ENCODE measurements around the gene FRYL. TPM values are rescaled to one million over a fixed set of nuclear protein-coding genes. Genes with fewer than 3 reads are reported as not detected.

The FRYL gene
- total RNA-seq, 1 donor from 2014 or later = 30.8 TPM

DNA sequence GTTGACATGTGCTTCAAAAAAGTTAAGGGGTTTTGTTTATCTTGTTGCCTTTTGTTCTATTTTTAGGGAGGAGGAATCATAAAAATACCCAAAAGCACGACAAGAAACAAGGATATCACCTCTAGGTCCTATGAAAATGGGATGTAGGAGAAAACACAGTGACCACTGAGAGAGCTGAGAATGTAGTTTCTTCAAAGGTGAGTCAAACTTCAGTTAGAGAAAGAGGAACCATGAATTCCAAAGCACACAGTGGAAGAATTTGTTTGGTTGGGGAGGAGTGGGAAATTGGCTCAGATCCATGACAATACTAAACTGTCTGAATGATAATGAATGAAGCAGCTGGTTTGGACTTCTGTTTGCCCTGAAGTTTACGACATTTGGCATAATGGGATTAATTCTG is 19.1 kb upstream of the FRYL start:
- no peak overlapping the region for H3K27ac Mint-ChIP-seq (ENCODE audit: unreplicated experiment)
- H3K9me3 Mint-ChIP-seq (ENCODE audit: low read depth) = no peaks in the 10 kb centered on the region
- H3K4me1 Mint-ChIP-seq (ENCODE audit: low read depth) = peaks cover 22% of the 10 kb centered on the region
- no peak for DNase-seq (ENCODE audit: low spot score)
- TF ChIP-seq CTCF (IDR thresholded peaks at IDR 0.05) = no peak
- H3K4me3 Mint-ChIP-seq (ENCODE audit: unreplicated experiment) = no peak overlapping the region
- no peaks in the 10 kb centered on the region for H3K27me3 Mint-ChIP-seq (ENCODE audit: low read depth)
- H3K36me3 Mint-ChIP-seq (ENCODE audit: low read depth) = no peaks in the 10 kb centered on the region

GRCh38 chr4:48798117-48798516 is 18.0 kb upstream of the FRYL start:
- Mint-ChIP-seq H3K4me3 (ENCODE audit: unreplicated experiment) (no peak overlapping the region), H3K36me3 (ENCODE audit: low read depth) (no peaks in the 10 kb centered on the region), H3K4me1 (ENCODE audit: low read depth) (peaks cover 22% of the 10 kb centered on the region), H3K27me3 (ENCODE audit: low read depth) (no peaks in the 10 kb centered on the region), H3K27ac (ENCODE audit: unreplicated experiment) (no peak overlapping the region), H3K9me3 (ENCODE audit: low read depth) (no peaks in the 10 kb centered on the region)
- no peak for DNase-seq (ENCODE audit: low spot score)
- TF ChIP-seq CTCF (IDR thresholded peaks at IDR 0.05) = no peak

GRCh38 chr4:48796927-48797679 is 17.0 kb upstream of the FRYL start:
- H3K4me1 Mint-ChIP-seq (ENCODE audit: low read depth) = peaks cover 25% of the 10 kb centered on the region
- no peak for DNase-seq (ENCODE audit: low spot score)
- H3K27me3 Mint-ChIP-seq (ENCODE audit: low read depth) = no peaks in the 10 kb centered on the region
- H3K36me3 Mint-ChIP-seq (ENCODE audit: low read depth) = no peaks in the 10 kb centered on the region
- TF ChIP-seq CTCF (IDR thresholded peaks at IDR 0.05) = no peak
- H3K4me3 Mint-ChIP-seq (ENCODE audit: unreplicated experiment) = no peak overlapping the region
- H3K9me3 Mint-ChIP-seq (ENCODE audit: low read depth) = no peaks in the 10 kb centered on the region
- no peak overlapping the region for H3K27ac Mint-ChIP-seq (ENCODE audit: unreplicated experiment)

- Mint-ChIP-seq H3K9me3 (ENCODE audit: low read depth) (no peaks in the 10 kb centered on the region), H3K36me3 (ENCODE audit: low read depth) (no peaks in the 10 kb centered on the region), H3K4me3 (ENCODE audit: unreplicated experiment) (no peak overlapping the region), H3K27me3 (ENCODE audit: low read depth) (no peaks in the 10 kb centered on the region), H3K4me1 (ENCODE audit: low read depth) (peaks cover 19% of the 10 kb centered on the region), H3K27ac (ENCODE audit: unreplicated experiment) (no peak overlapping the region)
- no peak for DNase-seq (ENCODE audit: low spot score)
- TF ChIP-seq CTCF (IDR thresholded peaks at IDR 0.05) = no peak
These were observed 16.3 kb upstream of the FRYL start for GRCh38 chr4:48796191-48796926.

DNA sequence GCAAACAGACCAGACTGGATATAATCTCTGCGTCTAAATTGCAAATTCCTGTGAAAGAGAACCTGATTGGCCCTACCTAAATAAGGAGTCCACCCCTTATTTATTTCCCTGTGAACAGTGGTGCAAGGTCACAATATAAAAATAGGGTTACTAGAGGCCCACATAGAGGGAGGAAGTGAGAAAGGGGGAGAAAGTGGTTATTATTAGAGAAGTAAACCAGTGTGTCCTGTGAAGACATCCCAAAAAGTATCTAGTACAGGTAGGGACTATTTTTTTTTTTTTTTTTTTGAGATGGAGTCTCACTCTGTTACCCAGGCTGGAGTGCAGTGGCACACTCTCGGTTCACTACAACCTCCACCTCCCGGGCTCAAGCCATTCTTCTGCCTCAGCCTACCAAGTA is 15.0 kb upstream of the FRYL start:
- no peak for TF ChIP-seq CTCF (IDR thresholded peaks at IDR 0.05)
- no peaks in the 10 kb centered on the region for H3K27me3 Mint-ChIP-seq (ENCODE audit: low read depth)
- no peaks in the 10 kb centered on the region for H3K9me3 Mint-ChIP-seq (ENCODE audit: low read depth)
- H3K27ac Mint-ChIP-seq (ENCODE audit: unreplicated experiment) = no peak overlapping the region
- H3K4me3 Mint-ChIP-seq (ENCODE audit: unreplicated experiment) = no peak overlapping the region
- no peaks in the 10 kb centered on the region for H3K36me3 Mint-ChIP-seq (ENCODE audit: low read depth)
- H3K4me1 Mint-ChIP-seq (ENCODE audit: low read depth) = peaks cover 20% of the 10 kb centered on the region
- no peak for DNase-seq (ENCODE audit: low spot score)

All from chondrocyte (in vitro differentiated cells).